GM19240 (cell line): ENCODE results near the gene METTL25B.
"Not testable (repeated sequence)": the region's sequence is repeated elsewhere in the genome, so short reads cannot be mapped to it uniquely, and the experiment has no call there.

Experiments used
- DNase-seq: peaks from one replicate; pipeline ENCODE4 v3.0.0; 2011; ENCODE audit warnings: low spot score; ENCODE audit not compliant: insufficient read length

Gene METTL25B

DNA sequence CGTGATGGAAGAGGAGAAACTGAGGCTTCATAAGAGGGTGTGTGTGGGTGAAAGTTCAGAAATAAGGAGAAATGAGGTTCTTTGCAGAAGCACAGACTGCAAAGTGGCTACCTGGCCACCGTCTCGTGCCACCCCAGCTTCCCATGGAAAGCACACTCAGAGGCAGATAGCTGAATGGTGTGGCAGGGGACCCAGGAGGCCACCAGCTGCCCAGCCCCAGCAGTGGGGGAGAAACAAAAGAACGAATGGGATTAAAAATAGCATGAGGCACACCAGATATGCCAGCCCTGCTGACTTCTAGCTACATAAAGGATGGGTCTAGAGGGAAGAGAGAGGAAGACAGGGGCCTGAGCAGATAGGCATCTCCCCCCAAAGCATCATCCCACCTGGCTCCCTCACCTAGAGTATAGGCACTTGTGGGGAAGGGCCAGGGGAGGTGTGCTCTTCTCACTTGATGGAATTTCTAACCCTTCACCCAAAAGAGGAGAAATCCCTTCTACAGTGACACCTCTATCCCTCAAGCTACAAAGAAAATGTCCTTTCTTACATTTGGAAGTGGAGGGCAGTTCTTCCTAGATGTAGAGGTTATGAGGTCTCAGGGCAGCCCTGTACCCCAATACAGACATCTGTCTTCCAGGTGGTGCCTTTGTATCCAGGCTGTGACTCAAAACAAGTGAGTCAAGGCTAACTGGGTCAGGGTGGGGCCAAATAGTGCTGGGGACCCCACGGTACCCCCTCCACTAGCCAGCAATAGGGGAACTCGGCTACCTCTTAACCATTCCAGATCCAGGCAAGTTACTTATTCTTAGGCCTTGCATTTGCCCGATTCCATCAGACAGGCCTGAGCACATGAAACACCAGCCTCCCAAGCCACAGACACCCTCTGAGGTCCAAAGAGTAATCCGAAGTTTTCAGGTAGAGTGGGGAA, 19.7 kb downstream of the METTL25B start:
- no peak for DNase-seq

DNA sequence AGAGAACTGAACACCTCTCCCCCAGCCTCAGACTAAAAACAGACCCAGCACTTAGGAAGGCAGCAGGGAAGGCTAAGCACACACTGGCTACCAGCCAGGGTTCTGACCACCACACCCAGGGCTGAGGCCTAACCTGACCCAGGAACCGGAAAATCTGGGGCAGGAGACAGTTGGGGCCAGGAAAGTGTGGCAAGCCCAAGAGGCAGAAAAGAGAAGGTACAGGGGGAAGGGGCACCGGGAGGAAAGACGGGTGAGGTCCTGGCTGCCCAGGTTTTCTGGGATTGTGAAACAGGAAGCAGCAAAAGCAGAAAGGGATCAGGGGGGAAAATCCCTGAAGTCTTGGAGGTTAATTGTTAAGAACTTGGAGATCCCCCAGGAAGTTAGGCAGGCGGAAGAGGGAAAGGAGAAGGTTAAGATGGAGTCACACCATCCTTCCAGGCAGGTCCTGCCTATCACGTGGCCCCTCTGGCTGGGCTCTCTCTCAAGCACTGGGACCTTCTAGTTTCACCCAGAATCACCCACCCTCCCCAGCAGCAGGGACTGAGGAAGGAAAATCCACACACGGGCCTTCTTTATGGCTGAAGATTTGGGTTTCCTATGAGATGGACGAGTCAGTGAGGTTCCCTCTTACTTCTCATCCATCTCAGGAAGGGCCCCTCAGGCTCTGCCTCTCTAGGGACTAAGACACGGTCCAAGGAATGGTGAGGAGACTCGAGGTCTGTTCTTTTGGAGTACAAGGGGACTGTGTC, 20.6 kb downstream of the METTL25B start:
- no peak for DNase-seq

DNA sequence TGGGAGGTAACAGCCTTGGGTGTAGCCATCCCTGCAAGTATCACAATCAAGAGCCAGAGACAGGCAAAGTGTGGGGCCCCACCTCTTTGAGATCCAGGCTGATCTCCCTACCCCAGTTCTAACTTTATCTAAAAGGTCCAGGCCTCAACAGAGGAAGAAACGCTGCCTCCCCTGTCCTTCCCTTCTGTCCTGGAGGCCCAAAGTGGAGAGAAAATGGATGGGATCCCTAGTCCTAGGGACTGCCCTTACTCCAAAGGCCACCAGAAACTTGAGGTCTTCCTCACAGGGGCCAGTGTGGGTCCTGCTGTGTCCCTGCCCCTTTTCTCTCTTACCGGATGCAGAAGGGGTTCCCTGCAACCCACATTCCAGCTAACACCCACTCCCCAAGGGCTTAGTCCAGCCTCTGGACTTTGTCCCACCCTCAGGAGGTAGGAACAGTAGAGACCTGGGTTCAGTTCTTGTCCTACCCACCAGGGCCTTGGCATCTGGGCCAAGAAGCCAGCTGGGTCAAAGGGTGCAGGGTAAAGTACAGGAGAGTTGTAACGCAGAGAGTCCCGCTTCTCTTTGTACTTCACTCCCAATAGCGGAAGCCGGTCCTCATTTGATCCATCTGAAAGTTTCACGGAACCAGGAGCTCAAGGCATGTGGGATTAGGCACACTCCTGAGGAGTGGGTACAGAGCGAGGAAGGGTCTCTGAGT, 21.3 kb downstream of the METTL25B start:
- no peak for DNase-seq

DNA sequence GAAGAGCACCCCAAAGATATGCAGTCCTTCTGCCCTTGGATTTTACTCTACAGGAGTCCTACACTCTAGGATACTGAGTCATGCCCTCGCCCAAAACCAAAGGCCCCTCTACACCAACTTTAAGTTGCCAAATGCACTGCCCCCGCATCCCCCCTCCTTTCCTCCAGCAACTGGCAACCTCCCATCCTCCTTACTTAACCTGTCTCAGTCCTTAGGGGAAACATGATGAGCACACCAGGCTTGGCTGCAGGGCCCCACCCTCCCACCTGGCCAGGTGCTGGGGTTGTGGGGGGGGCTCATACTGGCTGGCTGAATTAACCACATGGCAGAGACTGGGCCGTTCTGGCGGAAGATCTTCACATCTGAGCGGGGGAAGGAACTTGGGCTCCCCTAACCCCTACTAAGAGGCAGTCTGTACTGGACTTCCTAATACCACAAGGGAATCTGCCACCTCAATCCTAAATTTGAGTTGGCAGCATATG, 22.0 kb downstream of the METTL25B start:
- DNase-seq: no peak

DNA sequence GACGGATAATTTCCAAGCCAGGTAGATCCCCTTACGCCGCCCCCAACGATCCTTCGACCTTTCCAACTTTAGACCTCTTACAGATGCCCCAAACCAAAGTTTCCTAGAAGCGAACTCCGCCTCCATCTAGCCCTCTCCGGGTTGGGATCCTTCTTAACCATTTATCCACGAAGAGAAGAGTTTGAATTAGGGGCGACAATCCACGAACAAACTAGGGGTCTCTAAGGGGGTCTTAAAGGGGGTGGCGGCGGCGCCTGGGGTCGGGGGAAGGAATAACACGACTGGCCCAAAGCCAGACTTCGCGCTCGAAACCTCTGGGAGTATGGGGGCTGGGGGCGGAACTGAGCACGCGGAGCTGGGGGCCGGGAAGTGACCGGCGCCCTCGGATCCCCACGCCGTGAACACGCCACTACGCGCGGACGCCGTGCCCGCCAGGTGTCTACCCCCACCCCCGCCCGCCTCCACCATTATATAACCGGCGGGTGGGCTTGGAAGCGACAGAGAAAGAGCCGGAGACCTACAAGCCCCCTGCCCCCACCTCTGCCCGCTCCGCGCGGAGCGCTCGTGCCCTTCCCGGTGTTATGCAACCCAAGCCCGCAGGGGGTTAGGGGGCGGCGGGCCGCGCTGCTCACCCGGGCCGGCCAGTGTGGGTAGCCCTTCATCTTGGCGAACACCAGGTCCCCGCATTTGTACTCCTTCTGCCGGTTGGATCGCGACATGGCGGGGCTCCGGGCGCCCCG, 22.6 kb downstream of the METTL25B start:
- DNase-seq: no peak

DNA sequence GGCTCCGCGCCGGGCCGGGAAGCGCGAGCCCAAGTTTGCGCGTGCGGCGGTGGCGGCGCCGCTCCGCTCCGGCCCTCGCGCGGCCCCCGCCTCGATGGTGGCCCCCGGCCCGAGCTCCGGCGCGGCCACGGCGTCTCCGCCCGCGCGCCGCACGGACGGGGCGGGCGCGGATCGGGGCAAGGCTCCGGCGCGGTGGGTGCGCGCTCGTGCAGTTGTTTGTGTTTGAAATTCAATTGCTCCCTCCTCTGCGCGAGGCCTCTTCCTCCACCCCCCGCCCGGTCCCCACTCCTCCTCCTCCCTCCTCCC, 23.1 kb downstream of the METTL25B start, which contains the start of gene HDGF:
Gene HDGF, minus strand, starts transcription at position 225 of the 306 bp plus-strand sequence. CDS start 246 bp downstream, outside the sequence.
- DNase-seq: no peak

DNA sequence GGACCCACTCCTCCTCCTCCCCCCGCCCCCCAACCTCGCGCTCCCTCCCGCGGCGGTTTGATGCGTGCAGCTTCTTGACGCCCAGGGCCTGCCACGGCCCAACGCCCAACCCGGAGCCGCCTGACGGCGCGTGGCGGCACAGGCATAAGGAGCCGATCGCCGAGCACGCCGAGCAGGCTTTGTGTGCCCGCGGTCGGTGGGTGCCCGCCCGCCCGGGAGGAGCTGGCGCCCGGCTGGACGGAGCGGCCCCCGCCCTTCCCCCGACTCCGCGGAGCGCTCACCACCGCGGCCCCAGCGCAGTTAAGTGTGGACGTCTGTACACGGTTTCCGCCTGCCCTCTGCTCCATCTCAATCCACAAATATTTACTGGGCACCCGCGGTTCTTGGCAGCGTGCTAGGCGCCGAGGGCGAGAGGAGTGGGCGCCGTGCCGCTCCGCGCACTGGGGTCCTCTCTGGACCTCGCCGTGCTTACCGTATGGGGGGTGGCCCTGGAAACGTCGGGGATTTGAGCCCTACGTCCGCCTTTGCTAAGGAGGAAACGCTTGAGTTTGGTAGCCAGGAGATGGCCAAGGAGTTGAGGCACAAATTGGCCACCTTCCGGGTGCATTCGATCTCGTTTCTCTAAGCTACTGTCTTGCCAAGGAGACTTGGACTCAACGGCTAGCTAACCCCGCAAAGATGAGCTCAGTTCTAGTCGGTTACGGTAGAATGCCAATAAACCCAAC, 23.6 kb downstream of the METTL25B start:
- DNase-seq: peak; percentile 91

DNA sequence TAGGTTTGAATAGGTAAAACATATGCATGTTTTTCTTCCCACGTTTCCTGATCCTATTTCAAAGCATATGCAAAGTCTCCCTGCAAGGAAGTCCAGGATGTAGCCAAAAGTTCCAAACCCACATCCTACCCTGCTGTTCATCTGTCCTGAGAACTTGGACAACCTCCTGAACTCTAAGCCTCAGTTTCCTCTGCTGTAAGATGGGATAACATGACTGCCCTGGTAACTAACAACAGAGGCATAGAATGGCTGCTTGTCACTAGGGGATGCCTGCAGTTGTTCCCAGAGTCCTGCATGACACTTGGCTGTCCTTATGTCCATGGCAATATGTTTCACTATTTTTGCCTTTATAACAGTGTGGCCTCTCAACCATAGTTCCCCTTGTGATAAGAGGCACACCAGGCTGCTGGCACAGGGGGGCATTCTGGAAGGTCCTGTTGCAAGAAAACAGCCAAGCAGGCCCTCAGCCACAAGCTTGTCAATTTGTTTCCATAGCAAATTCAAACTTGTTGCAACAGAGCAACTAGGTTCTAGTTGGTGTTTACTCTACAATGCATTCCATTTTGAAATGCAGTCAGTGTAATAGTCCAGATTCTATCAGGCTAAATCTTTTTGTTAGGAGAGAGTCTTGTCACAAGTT, 24.7 kb downstream of the METTL25B start:
- no peak for DNase-seq

DNA sequence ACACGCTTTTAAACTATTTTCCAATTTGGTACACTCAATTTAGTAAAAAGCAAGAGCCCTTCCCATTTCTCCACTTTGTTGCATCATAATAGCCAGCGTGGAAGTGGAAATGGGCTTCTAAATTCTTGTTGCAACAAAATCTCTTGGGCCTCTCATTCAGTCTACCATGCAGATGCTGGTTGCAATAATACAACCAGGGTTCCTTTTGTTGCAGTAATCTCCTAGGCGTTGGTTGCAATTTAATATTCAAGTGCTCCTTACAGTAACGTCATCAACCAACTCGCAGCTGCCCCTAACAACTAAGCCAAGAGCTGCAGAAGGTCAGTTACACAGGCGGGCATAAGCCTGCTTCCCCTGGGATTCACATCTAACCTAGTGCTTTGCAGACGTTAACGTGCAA, 25.9 kb downstream of the METTL25B start:
- no peak for DNase-seq

DNA sequence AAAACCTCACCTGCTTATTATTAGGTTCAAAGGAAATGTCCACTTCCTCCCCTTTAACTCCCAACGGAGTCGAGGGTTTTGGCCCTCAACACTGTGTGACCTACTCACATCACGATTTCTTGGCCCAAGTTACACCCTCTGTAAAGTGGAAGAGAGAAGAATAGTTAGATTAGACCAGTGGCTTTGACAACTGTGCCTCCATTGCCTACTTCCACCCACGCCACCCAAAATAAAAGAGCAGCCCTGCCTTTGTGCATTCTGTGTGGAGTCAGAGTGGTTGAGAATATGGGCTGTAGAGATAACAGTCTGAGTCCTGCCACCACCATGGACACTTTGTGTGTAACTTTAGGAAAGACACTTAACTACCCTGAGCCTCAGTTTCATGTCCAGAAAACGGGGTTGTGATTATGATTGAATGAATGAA, 27.3 kb downstream of the METTL25B start:
- DNase-seq: no peak

DNA sequence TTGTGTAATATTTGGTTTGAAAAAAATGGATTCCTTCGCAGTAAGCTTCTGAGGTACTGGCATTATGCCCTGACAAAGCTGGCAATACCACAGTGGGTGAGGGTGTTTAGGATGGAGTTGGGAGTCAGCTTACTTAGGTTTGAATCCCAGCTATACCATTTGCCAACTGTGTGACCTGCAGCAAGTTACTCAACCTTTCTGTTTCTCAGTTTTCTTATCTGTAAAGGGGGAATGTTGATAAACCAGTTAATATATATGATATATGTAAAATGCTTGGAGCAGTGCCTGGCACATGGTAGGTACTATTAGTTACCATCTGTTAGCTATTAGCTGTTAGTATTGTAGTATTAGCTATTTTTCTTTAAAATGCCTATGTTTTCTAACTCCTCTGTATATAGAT, 28.1 kb downstream of the METTL25B start:
- no peak for DNase-seq

DNA sequence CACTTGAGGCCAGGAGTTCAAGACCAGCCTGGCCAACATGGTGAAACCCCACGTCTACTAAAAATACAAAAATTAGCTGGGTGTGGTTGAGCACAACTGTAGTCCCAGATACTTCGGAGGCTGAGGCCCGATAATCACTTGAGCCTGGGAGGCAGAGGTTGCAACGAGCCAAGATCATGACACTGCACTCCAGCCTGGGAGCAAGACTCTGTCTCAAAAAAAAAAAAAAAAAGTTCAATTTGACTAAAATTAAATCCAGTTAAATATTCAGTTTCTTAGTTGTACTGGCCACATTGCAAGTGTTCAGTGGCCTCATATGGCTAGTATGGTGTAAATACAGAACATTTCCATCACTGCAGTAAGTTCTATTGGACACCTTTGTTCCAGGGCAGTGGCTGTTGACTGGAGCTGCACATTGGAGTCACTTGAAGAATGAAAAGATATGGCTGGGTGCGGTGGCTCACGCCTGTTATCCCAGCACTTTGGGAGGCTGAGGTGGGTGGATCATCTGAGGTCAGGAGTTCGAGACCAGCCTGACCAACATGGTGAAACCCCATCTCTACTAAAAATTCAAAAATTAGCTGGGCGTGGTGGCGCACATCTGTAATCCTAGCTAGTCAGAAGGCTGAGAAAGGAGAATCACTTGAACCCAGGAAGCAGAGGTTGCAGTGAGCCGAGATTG, 29.4 kb downstream of the METTL25B start:
- DNase-seq: not testable (repeated sequence)

DNA sequence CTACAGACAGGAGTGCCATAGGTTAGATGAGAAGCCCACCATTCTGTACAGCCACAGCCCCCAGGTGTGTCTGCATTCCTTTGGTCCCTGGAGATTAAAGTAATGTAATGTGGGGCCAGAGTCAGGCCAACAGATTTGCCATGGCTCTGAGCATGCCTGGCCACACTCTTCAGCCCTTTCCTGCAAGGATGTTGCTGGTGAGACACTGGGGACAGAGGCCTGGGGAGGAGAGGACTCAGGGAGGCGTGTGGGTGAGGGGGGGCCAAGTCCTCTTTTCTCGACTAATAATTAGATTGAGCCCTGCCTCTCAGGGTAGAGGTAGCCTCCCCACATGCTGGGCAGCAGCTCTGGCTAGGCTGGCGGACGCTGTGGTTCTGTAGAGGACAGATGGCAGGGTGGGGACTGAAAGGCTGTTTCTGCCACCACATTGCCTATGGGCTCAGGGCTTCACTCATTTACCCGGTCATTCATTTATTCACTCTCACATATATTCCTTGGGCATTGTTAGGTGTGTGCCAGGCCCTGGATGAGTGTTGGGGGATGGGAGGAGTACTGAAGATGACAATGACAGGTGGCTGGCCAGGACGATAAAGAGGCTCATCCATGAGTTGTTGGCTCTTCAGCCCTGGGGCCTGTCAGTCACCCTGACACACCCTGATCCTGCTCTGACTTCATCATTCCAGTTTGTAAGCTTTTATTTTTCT, 32.0 kb downstream of the METTL25B start:
- no peak for DNase-seq

DNA sequence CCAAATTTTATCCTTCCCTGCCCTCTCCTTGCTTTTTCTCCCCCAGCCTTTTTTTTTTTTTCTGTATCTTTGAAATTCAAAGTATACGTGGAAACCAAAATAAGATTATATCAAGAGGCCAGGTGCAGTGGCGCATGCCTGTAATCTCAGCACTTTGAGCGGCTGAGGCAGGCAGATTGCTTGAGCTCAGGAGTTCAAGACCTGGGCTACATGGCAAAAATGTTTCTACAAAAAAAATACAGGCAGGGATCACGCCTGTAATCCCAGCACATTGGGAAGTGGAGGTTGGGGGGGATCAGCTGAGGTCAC, 32.5 kb downstream of the METTL25B start:
- no peak for DNase-seq

DNA sequence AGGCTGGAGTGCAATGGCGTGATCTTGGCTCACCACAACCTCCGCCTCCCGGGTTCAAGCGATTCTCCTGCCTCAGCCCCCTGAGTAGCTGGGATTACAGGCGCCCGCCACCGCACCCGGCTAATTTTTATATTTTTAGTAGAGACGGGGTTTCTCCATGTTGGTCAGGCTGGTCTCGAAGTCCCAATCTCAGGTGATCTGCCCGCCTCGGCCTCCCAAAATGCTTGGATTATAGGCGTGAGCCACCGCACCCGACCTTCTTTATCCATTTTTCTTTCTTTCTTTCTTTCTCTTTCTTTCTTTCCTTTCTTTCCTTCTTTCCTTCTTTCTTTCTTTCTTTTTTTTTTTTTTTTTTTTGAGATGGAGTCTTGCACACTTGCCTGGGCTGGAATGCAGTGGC, 36.9 kb downstream of the METTL25B start:
- DNase-seq: not testable (repeated sequence)

DNA sequence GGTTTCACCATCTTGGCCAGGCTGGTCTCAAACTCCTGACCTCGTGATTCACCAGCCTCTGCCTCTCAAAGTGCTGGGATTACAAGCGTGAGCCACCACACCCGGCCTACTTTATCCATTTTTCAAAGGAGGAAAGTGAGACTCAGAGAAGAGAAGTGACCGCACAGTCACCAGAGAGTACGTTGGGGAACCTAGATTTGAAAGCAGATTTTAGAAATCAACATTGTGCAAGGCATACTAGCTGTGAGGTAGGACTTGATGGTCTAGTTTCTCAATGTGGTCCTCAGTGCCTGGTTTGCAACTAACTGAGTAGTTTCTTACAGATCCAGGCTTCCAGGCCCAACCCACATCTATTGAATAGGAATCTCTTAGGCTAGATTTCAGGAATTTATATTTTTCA, 37.4 kb downstream of the METTL25B start:
- DNase-seq: no peak

DNA sequence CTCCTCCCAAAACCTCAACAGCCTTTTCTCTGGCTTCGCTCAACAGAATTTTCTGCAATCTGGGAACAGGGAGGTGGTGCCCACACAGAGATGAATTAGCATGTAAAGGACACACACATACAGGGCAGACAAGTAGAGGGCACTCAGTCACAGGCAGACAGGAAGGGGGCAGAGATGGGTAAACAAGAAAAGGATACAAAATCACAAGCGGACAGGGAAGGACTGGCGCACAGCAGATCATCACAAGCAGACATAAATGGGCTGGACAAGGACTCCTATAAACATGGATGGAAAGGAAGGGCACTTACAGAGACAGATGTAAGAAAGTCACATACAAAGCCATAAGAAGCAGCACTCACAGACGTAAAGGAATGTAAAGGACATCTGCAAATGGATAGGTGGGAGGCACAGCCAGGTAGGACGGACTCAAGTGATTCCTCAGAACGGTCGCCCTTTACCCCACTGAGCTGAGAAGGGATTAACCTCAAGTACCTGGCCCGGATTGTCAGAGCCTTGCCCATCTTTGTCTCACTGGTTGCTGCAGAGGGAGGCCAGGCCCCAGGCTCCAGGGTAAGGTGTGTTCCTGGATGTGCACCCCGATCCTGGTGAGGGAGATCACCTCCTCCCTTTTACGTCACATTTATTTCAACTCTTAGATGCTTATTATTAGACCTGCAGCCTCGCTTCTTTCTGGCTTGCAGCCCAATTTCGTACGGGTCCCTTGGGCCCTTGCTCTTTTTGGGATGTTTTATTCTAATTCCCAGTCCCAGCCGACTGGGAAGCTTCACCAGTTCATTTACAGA, 38.2 kb downstream of the METTL25B start:
- no peak for DNase-seq
